ENCODE data around the gene AKAP13.
"Not testable (repeated sequence)": the region's sequence is repeated elsewhere in the genome, so short reads cannot be mapped to it uniquely, and the experiment has no call there.

The AKAP13 gene

GRCh38 chr15:85439996-85440395, 59.6 kb downstream of the AKAP13 start:
- Histone ChIP-seq H3K4me1 (ENCODE audit: low read length) (peaks cover 36% of the 10 kb centered on the region), H2AFZ (ENCODE audit: low read depth, low read length) (no peak overlapping the region), H3K36me3 (replicated peaks; ENCODE audit: low read depth, low read length) (no peaks in the 10 kb centered on the region), H4K20me1 (ENCODE audit: insufficient read depth, low read length) (peaks cover 45% of the 10 kb centered on the region), H3K4me2 (ENCODE audit: low read length) (peak overlapping the region; percentile 29), H3K9ac (ENCODE audit: low read length) (no peak overlapping the region), H3K27ac (ENCODE audit: low read length) (no peak overlapping the region), H3K27me3 (ENCODE audit: low read depth, low read length) (peaks cover 10% of the 10 kb centered on the region), H3K9me3 (ENCODE audit: insufficient read depth, low read length) (no peaks in the 10 kb centered on the region), H3K4me3 (ENCODE audit: low read length) (no peak overlapping the region), H3K79me2 (ENCODE audit: low read length) (peaks cover 33% of the 10 kb centered on the region)
- no peak for TF ChIP-seq CTCF (IDR thresholded peaks at IDR 0.05; ENCODE audit: low read depth, low read length)
- no peak for TF ChIP-seq EZH2phosphoT487 (IDR thresholded peaks at IDR 0.05; ENCODE audit: low read depth)

- no peak overlapping the region for H2AFZ ChIP-seq (ENCODE audit: low read depth, low read length)
- H3K79me2 ChIP-seq (ENCODE audit: low read length): peaks cover 38% of the 10 kb centered on the region
- TF ChIP-seq CTCF (IDR thresholded peaks at IDR 0.05; ENCODE audit: low read depth, low read length): no peak
- TF ChIP-seq EZH2phosphoT487 (IDR thresholded peaks at IDR 0.05; ENCODE audit: low read depth): no peak
- no peaks in the 10 kb centered on the region for H3K36me3 ChIP-seq (replicated peaks; ENCODE audit: low read depth, low read length)
- no peak overlapping the region for H3K27ac ChIP-seq (ENCODE audit: low read length)
- no peak overlapping the region for H3K9ac ChIP-seq (ENCODE audit: low read length)
- no peaks in the 10 kb centered on the region for H3K9me3 ChIP-seq (ENCODE audit: insufficient read depth, low read length)
- H3K27me3 ChIP-seq (ENCODE audit: low read depth, low read length): peaks cover 15% of the 10 kb centered on the region
- H3K4me3 ChIP-seq (ENCODE audit: low read length): no peak overlapping the region
- peaks cover 36% of the 10 kb centered on the region for H3K4me1 ChIP-seq (ENCODE audit: low read length)
- peaks cover 49% of the 10 kb centered on the region for H4K20me1 ChIP-seq (ENCODE audit: insufficient read depth, low read length)
- H3K4me2 ChIP-seq (ENCODE audit: low read length): peak overlapping the region; percentile 29
These were observed 60.0 kb downstream of the AKAP13 start for GRCh38 chr15:85440451-85440850.

- H3K27ac ChIP-seq (ENCODE audit: low read length); H3K4me2 ChIP-seq (ENCODE audit: low read length); H2AFZ ChIP-seq (ENCODE audit: low read depth, low read length); H3K36me3 ChIP-seq (replicated peaks; ENCODE audit: low read depth, low read length); H3K9me3 ChIP-seq (ENCODE audit: insufficient read depth, low read length); H3K9ac ChIP-seq (ENCODE audit: low read length); H3K4me3 ChIP-seq (ENCODE audit: low read length): not testable (repeated sequence)
- Histone ChIP-seq H3K27me3 (ENCODE audit: low read depth, low read length) (peaks cover 22% of the 10 kb centered on the region), H3K4me1 (ENCODE audit: low read length) (peaks cover 36% of the 10 kb centered on the region), H3K79me2 (ENCODE audit: low read length) (peaks cover 45% of the 10 kb centered on the region), H4K20me1 (ENCODE audit: insufficient read depth, low read length) (peaks cover 60% of the 10 kb centered on the region)
These were observed 61.5 kb downstream of the AKAP13 start for GRCh38 chr15:85441854-85442253.

- Histone ChIP-seq H3K36me3 (replicated peaks; ENCODE audit: low read depth, low read length) (no peaks in the 10 kb centered on the region), H4K20me1 (ENCODE audit: insufficient read depth, low read length) (peaks cover 60% of the 10 kb centered on the region), H3K27ac (ENCODE audit: low read length) (no peak overlapping the region), H3K79me2 (ENCODE audit: low read length) (peaks cover 52% of the 10 kb centered on the region), H3K9me3 (ENCODE audit: insufficient read depth, low read length) (no peaks in the 10 kb centered on the region), H3K4me1 (ENCODE audit: low read length) (peaks cover 36% of the 10 kb centered on the region), H2AFZ (ENCODE audit: low read depth, low read length) (no peak overlapping the region), H3K4me3 (ENCODE audit: low read length) (peak overlapping the region; percentile 20), H3K27me3 (ENCODE audit: low read depth, low read length) (peaks cover 22% of the 10 kb centered on the region), H3K4me2 (ENCODE audit: low read length) (peak overlapping the region; percentile 57), H3K9ac (ENCODE audit: low read length) (0 out of 2 replicates have a peak overlapping the region, but pooled peaks have one; percentile 0)
- TF ChIP-seq EZH2phosphoT487 (IDR thresholded peaks at IDR 0.05; ENCODE audit: low read depth) (no peak), CTCF (IDR thresholded peaks at IDR 0.05; ENCODE audit: low read depth, low read length) (no peak)
These were observed 62.6 kb downstream of the AKAP13 start for GRCh38 chr15:85443046-85443445.

Measured in OCI-LY3 (cell line).